NT2/D1 (cell line): ENCODE data around the gene MMUT.

ENCODE experiments used
- DNase-seq: peaks from one replicate; pipeline ENCODE4 v3.0.0-alpha.2; 2011; ENCODE audit warnings: low read depth, low spot score
- H3K27me3 ChIP-seq: 2 replicates; pipeline ENCODE4 v1.6.0; 2011; ENCODE audit warnings: mild to moderate bottlenecking; ENCODE audit not compliant: insufficient read length, insufficient read depth
- H3K36me3 ChIP-seq: 2 replicates; pipeline ENCODE4 v1.6.1; 2011; ENCODE audit warnings: mild to moderate bottlenecking, low read length, mixed read lengths; ENCODE audit not compliant: insufficient read depth, insufficient read length
- H3K4me1 ChIP-seq: 2 replicates; pipeline ENCODE4 v1.5.1; 2011; ENCODE audit not compliant: insufficient read depth, insufficient read length
- H3K4me3 ChIP-seq: 2 replicates; pipeline ENCODE4 v1.5.1; 2011; ENCODE audit warnings: low read depth; ENCODE audit not compliant: insufficient read length
- H3K9ac ChIP-seq: 2 replicates; pipeline ENCODE4 v1.6.0; 2011; ENCODE audit warnings: low read depth; ENCODE audit not compliant: insufficient read length
- H3K9me3 ChIP-seq: 2 replicates; pipeline ENCODE4 v1.5.1; 2011; ENCODE audit warnings: mild to moderate bottlenecking, low read length; ENCODE audit not compliant: insufficient read depth
- SUZ12 ChIP-seq: IDR thresholded peaks from 2 replicates; pipeline ENCODE4 v1.6.1; 2011; ENCODE audit not compliant: insufficient read length, insufficient read depth; ENCODE audit errors: extremely low read depth
- YY1 ChIP-seq: IDR thresholded peaks from 2 replicates; pipeline ENCODE4 v1.6.1; 2011; ENCODE audit not compliant: insufficient read length, insufficient read depth
- ZNF274 ChIP-seq: IDR thresholded peaks from 2 replicates; pipeline ENCODE4 v1.6.1; 2011; ENCODE audit warnings: mild to moderate bottlenecking, low read depth, low read length

Gene MMUT

GRCh38 chr6:49462927-49463611 lies at the start of gene MMUT, which contains the start of gene CENPQ:
Gene MMUT, minus strand, starts transcription at chr6:49463253. Its CDS starts 3,787 bp downstream, at chr6:49459466.
Gene CENPQ, plus strand, starts transcription at chr6:49463370. Its CDS starts 6,807 bp downstream, at chr6:49470177.
- no peaks in the 10 kb centered on the region for H3K4me1 ChIP-seq
- TF ChIP-seq SUZ12: no peak
- TF ChIP-seq YY1: no peak
- no peak for TF ChIP-seq ZNF274

GRCh38 chr6:49509342-49509741 lies 46.3 kb upstream of the MMUT start:
- H3K9ac ChIP-seq: no peak overlapping the region
- no peak for DNase-seq
- no peak for TF ChIP-seq YY1
- H3K27me3 ChIP-seq: no peaks in the 10 kb centered on the region
- H3K9me3 ChIP-seq: 0 out of 2 replicates have a peak, but pooled peaks cover 4% of the 10 kb centered on the region
- H3K4me3 ChIP-seq: no peak overlapping the region
- no peaks in the 10 kb centered on the region for H3K4me1 ChIP-seq
- no peaks in the 10 kb centered on the region for H3K36me3 ChIP-seq

More at GRCh38 chr6:49462927-49463611, at the start of gene MMUT, which contains the start of gene CENPQ:
- Histone ChIP-seq H3K9ac (peak within 1 kb of the TSS; percentile 90), H3K36me3 (peaks cover 6% of the 10 kb centered on the region), H3K27me3 (no peaks in the 10 kb centered on the region), H3K4me3 (peak within 1 kb of the TSS; percentile 91), H3K9me3 (no peaks in the 10 kb centered on the region)
- peak; percentile 82 for DNase-seq

- no peaks in the 10 kb centered on the region for H3K36me3 ChIP-seq
- no peak overlapping the region for H3K9ac ChIP-seq
- no peak overlapping the region for H3K4me3 ChIP-seq
These were observed 43.6 kb upstream of the MMUT start for GRCh38 chr6:49506569-49507111.

GRCh38 chr6:49504666-49505065 lies 41.6 kb upstream of the MMUT start:
- DNase-seq: no peak
- H3K9ac ChIP-seq: no peak overlapping the region
- H3K36me3 ChIP-seq: no peaks in the 10 kb centered on the region
- TF ChIP-seq YY1 (no peak), SUZ12 (no peak), ZNF274 (no peak)
- no peaks in the 10 kb centered on the region for H3K4me1 ChIP-seq
- no peak overlapping the region for H3K4me3 ChIP-seq
- 0 out of 2 replicates have a peak, but pooled peaks cover 4% of the 10 kb centered on the region for H3K9me3 ChIP-seq
- no peaks in the 10 kb centered on the region for H3K27me3 ChIP-seq

More at GRCh38 chr6:49506569-49507111, 43.6 kb upstream of the MMUT start:
- 0 out of 2 replicates have a peak, but pooled peaks cover 4% of the 10 kb centered on the region for H3K9me3 ChIP-seq
- H3K4me1 ChIP-seq: no peaks in the 10 kb centered on the region
- DNase-seq: no peak
- no peaks in the 10 kb centered on the region for H3K27me3 ChIP-seq
- no peak for TF ChIP-seq ZNF274
- TF ChIP-seq YY1: no peak
- no peak for TF ChIP-seq SUZ12

- no peak within 1 kb of the TSS for H3K4me3 ChIP-seq
- no peak for DNase-seq
- no peak for TF ChIP-seq SUZ12
These were observed 36.6 kb upstream of the MMUT start, which contains the start of gene GLYATL3 for GRCh38 chr6:49499623-49500022. Gene GLYATL3, plus strand, starts transcription at chr6:49499923. Its CDS starts 12,068 bp downstream, at chr6:49511991.

GRCh38 chr6:49499126-49499525 lies 36.1 kb upstream of the MMUT start:
- TF ChIP-seq SUZ12 (no peak), ZNF274 (no peak), YY1 (no peak)

More at GRCh38 chr6:49499623-49500022, 36.6 kb upstream of the MMUT start, which contains the start of gene GLYATL3:
- H3K9ac ChIP-seq: no peak within 1 kb of the TSS
- no peaks in the 10 kb centered on the region for H3K9me3 ChIP-seq
- no peaks in the 10 kb centered on the region for H3K36me3 ChIP-seq
- H3K27me3 ChIP-seq: no peaks in the 10 kb centered on the region
- H3K4me1 ChIP-seq: no peaks in the 10 kb centered on the region

GRCh38 chr6:49497304-49497703 lies 34.3 kb upstream of the MMUT start:
- DNase-seq: no peak
- H3K9ac ChIP-seq: no peak overlapping the region

More at GRCh38 chr6:49499126-49499525, 36.1 kb upstream of the MMUT start:
- no peaks in the 10 kb centered on the region for H3K27me3 ChIP-seq
- no peak overlapping the region for H3K9ac ChIP-seq
- no peak overlapping the region for H3K4me3 ChIP-seq
- DNase-seq: no peak
- no peaks in the 10 kb centered on the region for H3K4me1 ChIP-seq
- H3K9me3 ChIP-seq: no peaks in the 10 kb centered on the region
- H3K36me3 ChIP-seq: no peaks in the 10 kb centered on the region

More at GRCh38 chr6:49497304-49497703, 34.3 kb upstream of the MMUT start:
- Histone ChIP-seq H3K36me3 (no peaks in the 10 kb centered on the region), H3K4me3 (no peak overlapping the region), H3K27me3 (no peaks in the 10 kb centered on the region), H3K4me1 (no peaks in the 10 kb centered on the region), H3K9me3 (no peaks in the 10 kb centered on the region)
- no peak for TF ChIP-seq ZNF274
